T-helper 1 cell treated with Interleukin-12 subunit alpha and Interleukin-12 subunit beta and Interleukin-4 antibody, amounts not matched to agents 30 ng/mL and 1 ng/mL, for 36 hours (primary cell): Measurements from ENCODE around the gene SOWAHD. TPM values are rescaled to one million over a fixed set of nuclear protein-coding genes. Genes with fewer than 3 reads are reported as not detected.
"Not testable (repeated sequence)": the region's sequence is repeated elsewhere in the genome, so short reads cannot be mapped to it uniquely, and the experiment has no call there.

Experiments
- intact Hi-C: fragments of 100-400 bp; cut with micrococcal nuclease; formaldehyde crosslinking; loops from one replicate; pipeline ENCODE4 v1.15.1; 2024
- total RNA-seq: library from RNA; stranded (reverse); gene quantifications from 2 replicates; pipeline ENCODE4 v1.2.3, GENCODE V29; 2022

Gene SOWAHD
- total RNA-seq, 1 donor from 2014 or later, result 1.9 TPM

GRCh38 chrX:119757646-119757978, 776 bp upstream of the SOWAHD start:
- intact Hi-C loops, result loop anchor here (2.0 kb wide), 2 partner anchors 75 to 289 kb away; partner anchors contain the start of gene SLC25A5

DNA sequence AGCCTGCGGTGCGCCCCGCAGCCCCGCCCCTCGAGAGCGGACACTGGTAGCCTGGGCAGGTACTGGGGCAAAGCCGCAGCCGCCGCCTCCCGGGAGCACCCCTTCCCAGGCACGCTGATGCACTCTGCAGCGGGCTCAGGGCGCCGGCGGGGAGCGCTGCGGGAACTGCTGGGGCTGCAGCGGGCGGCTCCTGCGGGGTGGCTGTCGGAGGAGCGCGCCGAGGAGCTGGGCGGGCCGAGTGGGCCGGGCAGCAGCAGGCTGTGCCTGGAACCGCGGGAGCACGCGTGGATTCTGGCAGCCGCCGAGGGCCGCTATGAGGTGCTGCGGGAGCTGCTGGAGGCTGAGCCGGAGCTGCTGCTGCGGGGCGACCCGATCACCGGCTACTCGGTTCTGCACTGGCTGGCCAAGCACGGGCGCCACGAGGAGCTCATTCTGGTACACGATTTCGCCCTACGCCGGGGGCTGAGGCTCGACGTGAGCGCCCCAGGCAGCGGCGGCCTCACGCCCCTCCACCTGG, 401 bp downstream of the SOWAHD start:
- intact Hi-C loops, result no loop called here

GRCh38 chrX:119759248-119759766, 919 bp downstream of the SOWAHD start:
- intact Hi-C loops, result no loop called here

DNA sequence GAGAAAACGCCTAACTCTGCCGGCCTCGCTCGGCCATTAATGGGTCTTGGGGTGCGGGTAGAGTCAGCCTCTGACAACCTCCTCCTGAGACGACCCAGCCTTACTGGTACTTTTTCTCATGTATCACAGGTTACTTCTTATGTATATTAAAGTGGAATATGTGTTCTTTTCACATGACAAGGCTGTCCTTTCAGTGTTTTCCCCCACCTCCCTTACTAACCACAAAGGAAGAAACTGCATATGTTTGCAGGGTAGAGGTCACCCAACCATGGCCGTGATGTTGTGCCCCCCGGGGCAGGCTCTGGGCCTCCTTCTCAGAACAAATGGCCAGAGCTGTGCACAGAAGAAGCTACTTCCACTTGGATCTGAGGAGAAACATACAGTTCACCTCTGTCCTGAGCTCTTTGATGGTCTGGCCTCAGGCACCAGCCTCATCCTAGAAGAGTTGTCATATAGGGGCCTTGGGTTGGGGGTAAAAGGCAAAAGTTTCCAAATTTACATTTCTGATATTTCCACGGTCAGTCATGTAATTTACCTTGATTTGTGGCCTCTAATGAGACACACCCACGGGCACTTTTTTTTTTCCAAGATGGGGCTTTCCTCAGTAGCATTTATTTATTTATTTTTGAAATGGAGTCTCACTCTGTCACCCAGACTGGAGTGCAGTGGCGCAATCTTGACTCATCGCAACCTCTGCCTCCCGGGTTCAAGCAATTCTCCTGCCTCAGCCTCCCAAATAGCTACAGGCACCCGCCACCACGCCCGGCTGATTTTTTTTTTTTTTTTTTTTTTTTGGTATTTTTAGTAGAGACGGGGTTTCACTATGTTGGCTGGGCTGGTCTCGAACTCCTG, 1.9 kb downstream of the SOWAHD start:
- intact Hi-C loops, result no loop called here

DNA sequence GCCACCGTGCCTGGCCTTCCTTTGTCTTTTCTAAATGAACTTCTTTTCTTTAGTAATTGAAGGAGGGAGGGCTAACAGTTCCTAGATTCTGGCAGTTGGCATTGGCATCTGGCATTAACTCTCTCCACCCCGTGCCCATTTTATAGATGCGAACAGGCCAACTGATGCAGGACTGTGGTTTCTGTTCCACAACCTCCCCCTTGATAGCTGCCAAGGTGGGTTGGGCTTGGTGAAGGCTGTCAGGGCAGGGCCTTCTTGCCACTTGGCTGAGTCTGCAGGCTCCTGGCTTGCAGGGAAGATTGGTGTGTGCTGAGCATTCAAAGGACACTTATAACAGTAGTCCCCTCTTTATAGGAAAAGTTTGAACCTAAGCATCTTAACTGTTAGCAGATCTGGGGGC, 4.3 kb downstream of the SOWAHD start:
- intact Hi-C loops, result no loop called here

GRCh38 chrX:119763181-119763580, 4.8 kb downstream of the SOWAHD start:
- intact Hi-C loops, result no loop called here

GRCh38 chrX:119763836-119764387, 5.5 kb downstream of the SOWAHD start:
- intact Hi-C loops, result no loop called here

GRCh38 chrX:119768436-119768835, 10.0 kb downstream of the SOWAHD start:
- intact Hi-C loops, result not testable (repeated sequence)

DNA sequence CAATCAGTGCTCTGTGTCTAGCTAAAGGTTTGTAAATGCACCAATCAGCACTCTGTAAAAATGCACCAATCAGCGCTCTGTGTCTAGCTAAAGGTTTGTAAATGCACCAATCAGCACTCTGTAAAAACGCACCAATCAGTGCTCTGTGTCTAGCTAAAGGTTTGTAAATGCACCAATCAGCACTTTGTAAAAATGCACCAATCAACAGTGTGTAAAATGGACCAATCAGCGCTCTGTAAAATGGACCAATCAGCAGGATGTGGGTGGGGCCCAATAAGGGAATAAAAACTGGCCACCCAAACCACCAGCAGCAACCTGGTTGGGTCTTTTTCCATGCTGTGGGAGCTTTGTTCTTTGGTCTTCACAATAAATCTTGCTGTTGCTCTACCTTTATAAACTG, 11.0 kb downstream of the SOWAHD start:
- intact Hi-C loops, result not testable (repeated sequence)

DNA sequence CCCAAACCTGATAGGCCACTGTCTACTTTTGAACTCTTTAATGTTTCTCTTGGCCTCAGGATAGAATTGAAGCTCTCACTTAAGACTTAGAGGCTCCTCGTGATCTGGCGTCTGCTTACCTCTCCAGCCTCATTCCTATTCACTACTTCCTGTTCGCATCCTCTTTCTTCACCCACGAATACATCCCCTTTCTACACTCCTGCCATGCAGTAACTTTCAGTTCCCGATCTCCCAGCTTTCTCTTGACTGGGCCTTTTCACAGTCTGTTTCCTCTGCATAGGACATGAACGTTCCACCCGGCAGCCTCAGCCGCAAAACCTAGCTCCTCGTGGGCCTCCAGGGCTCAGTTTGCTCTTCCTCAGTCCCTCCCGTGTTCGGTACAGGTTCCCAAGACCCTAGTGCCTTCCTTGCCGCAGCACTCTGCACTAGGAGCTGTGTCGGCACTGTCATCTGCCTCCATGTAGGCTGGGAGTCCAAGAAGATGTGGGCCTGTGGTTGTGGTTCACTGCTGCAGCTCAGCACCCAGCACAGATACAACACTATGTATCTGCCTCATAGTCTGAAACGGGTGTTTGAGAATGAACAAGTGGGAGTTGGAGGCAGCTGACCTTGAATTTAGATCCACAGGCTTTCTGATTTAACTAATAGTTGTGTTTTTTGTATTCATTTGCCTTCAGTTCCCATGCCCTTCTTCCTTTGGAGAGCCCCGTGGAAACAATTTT, 17.3 kb downstream of the SOWAHD start:
- intact Hi-C loops, result no loop called here

- intact Hi-C loops, result loop anchor here (1.0 kb wide), 4 partner anchors 26 to 263 kb away; no protein-coding TSS in a partner anchor
Observed at GRCh38 chrX:119778829-119779228, 20.4 kb downstream of the SOWAHD start.

DNA sequence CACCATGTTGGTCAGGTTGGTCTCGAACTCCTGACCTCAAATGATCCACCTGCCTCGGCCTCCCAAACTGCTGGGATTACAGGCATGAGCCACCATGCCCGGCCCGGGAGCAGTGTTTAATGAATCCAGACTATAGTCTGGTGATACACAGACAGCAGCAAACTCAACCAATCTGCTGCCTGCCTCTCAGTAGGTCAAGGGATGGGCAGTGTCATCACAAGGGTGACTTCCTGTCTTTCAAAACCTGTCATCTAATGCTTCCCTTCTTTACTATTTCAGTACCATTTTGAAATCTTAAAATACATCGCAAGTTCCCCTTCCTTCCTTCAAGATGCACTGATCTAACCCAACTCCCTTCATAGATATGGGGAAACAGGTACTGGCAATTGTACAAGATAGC, 24.6 kb downstream of the SOWAHD start:
- intact Hi-C loops, result no loop called here

GRCh38 chrX:119784747-119785446, 26.5 kb downstream of the SOWAHD start:
- intact Hi-C loops, result loop anchor here (1.0 kb wide), 1 partner anchor 269 kb away; no protein-coding TSS in a partner anchor

GRCh38 chrX:119790977-119791436, 32.6 kb downstream of the SOWAHD start:
- intact Hi-C loops, result loop anchor here (1.0 to 5.0 kb wide), 10 partner anchors 30 to 555 kb away; partner anchors contain the start of genes NDUFA1, NKAP, NKRF and PGRMC1

- intact Hi-C loops, result loop anchor here (1.0 to 5.0 kb wide), 10 partner anchors 30 to 555 kb away; partner anchors contain the start of genes NDUFA1, NKAP, NKRF and PGRMC1
Observed at GRCh38 chrX:119791437-119792231, 33.2 kb downstream of the SOWAHD start, which contains the start of gene RPL39. TSS of gene RPL39 (minus strand) at chrX:119791630. CDS start at chrX:119791576, 54 bp downstream.

- intact Hi-C loops, result no loop called here
Observed at GRCh38 chrX:119801253-119802221, 43.1 kb downstream of the SOWAHD start.

- intact Hi-C loops, result no loop called here
Observed at GRCh38 chrX:119802546-119802945, 44.2 kb downstream of the SOWAHD start.

DNA sequence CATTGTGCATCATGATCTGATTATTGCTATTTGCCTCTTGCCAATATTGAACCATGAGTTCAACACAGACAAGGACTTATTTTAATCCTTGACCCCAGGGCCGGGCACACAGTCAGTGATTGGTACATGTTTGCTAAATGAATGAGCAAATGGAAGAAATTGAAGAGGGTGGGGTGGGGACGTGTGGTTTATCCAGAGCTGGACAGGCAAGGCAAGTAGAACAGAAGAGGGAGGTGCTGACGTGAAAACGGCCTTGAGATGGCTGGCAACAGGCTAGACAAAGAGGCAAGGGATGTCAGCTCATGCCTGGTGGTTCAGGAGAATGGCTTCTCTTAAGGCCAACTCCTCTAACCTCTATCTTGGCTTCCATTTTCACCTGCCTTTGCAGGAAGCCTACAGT, 50.1 kb downstream of the SOWAHD start:
- intact Hi-C loops, result not testable (repeated sequence)
